KG1 (cell line): ENCODE results near the gene MED15.
"Not testable (repeated sequence)": the region's sequence is repeated elsewhere in the genome, so short reads cannot be mapped to it uniquely, and the experiment has no call there.

Experiments
- DNase-seq: peaks from one replicate; lab custom pipeline; 2025; lab: John Stamatoyannopoulos, UW

The MED15 gene

GRCh38 chr22:20532256-20532993 is 25.0 kb downstream of the MED15 start:
- DNase-seq: no peak

- no peak for DNase-seq
Measured at GRCh38 chr22:20533095-20533878, 25.9 kb downstream of the MED15 start.

GRCh38 chr22:20533879-20534265 is 26.5 kb downstream of the MED15 start:
- no peak for DNase-seq

- no peak for DNase-seq
Measured at GRCh38 chr22:20536590-20537324, 29.3 kb downstream of the MED15 start.

- DNase-seq: no peak
Measured at GRCh38 chr22:20537325-20537756, 29.9 kb downstream of the MED15 start.

GRCh38 chr22:20537983-20538382 is 30.6 kb downstream of the MED15 start:
- no peak for DNase-seq

- DNase-seq: not testable (repeated sequence)
Measured at GRCh38 chr22:20538875-20539274, 31.5 kb downstream of the MED15 start.

- no peak for DNase-seq
Measured at GRCh38 chr22:20542055-20542454, 34.6 kb downstream of the MED15 start.

- DNase-seq: no peak
Measured at GRCh38 chr22:20542736-20543135, 35.3 kb downstream of the MED15 start.

GRCh38 chr22:20545318-20545634 is 37.9 kb downstream of the MED15 start:
- DNase-seq: not testable (repeated sequence)

GRCh38 chr22:20545681-20546521 is 38.5 kb downstream of the MED15 start:
- no peak for DNase-seq

GRCh38 chr22:20546541-20546950 is 39.1 kb downstream of the MED15 start:
- no peak for DNase-seq

- DNase-seq: no peak
Measured at GRCh38 chr22:20547029-20547428, 39.6 kb downstream of the MED15 start.

GRCh38 chr22:20548806-20549205 is 41.4 kb downstream of the MED15 start:
- no peak for DNase-seq

- no peak for DNase-seq
Measured at GRCh38 chr22:20549232-20549841, 41.9 kb downstream of the MED15 start.

- no peak for DNase-seq
Measured at GRCh38 chr22:20550057-20550817, 42.8 kb downstream of the MED15 start.

GRCh38 chr22:20550851-20551744 is 43.7 kb downstream of the MED15 start:
- DNase-seq: no peak

- no peak for DNase-seq
Measured at GRCh38 chr22:20551805-20552442, 44.5 kb downstream of the MED15 start.
